A673 (cell line): ENCODE data around the gene TSEN2. TPM values are rescaled to one million over a fixed set of nuclear protein-coding genes. Genes with fewer than 3 reads are reported as not detected.

Experiments
- BruUV-seq: library from RNA; stranded (reverse); fragments of 400-500 nt; replicated peaks from 2 replicates; lab custom pipeline; 2021; lab: Mats Ljungman, UMichigan
- CTCF ChIA-PET: fragments of 300-600 bp; sonication (Branson Sonifier 250); formaldehyde crosslinking; loops from one replicate; lab custom pipeline; 2022; ENCODE audit warnings: antibody characterized with exemption; lab: Charles Lee
- POLR2A ChIA-PET: fragments of 300-600 bp; sonication (Branson Sonifier 250); formaldehyde crosslinking; loops from one replicate; lab custom pipeline; 2022; ENCODE audit warnings: antibody characterized with exemption; ENCODE audit not compliant: low non-redundant PET; lab: Charles Lee
- DNase-seq: peaks from one replicate; pipeline ENCODE4 v3.0.0-alpha.2; 2015; ENCODE audit warnings: low spot score
- H3K27ac ChIP-seq: fragments of 200-600 bp; sonication (generic); 2 replicates; pipeline ENCODE4 v1.5.1; 2016; ENCODE audit warnings: mixed run types, low read depth, mild to moderate bottlenecking, mixed read lengths, antibody characterized with exemption, low read length; ENCODE audit not compliant: poor library complexity, severe bottlenecking
- H3K27me3 ChIP-seq: fragments of 200-600 bp; sonication (generic); replicated peaks from 2 replicates; pipeline ENCODE4 v1.6.1; 2017; ENCODE audit warnings: mixed run types, low read depth, mild to moderate bottlenecking, mixed read lengths, antibody characterized with exemption, low read length; ENCODE audit not compliant: insufficient read depth, poor library complexity
- H3K36me3 ChIP-seq: fragments of 200-600 bp; sonication (generic); 2 replicates; pipeline ENCODE4 v1.6.1; 2016; ENCODE audit warnings: mixed run types, mild to moderate bottlenecking, mixed read lengths, antibody characterized with exemption, low read length; ENCODE audit not compliant: insufficient read depth, poor library complexity, severe bottlenecking
- H3K4me1 ChIP-seq: fragments of 200-600 bp; sonication (generic); 2 replicates; pipeline ENCODE4 v1.6.1; 2017; ENCODE audit warnings: mixed run types, mild to moderate bottlenecking, mixed read lengths, antibody characterized with exemption, low read length; ENCODE audit not compliant: insufficient read depth, poor library complexity, severe bottlenecking
- H3K4me3 ChIP-seq: fragments of 200-600 bp; sonication (generic); 2 replicates; pipeline ENCODE4 v1.5.1; 2016; ENCODE audit warnings: low read depth, mixed run types, mild to moderate bottlenecking, mixed read lengths, low read length; ENCODE audit not compliant: poor library complexity, severe bottlenecking
- H3K9me3 ChIP-seq: fragments of 200-600 bp; sonication (generic); 2 replicates; pipeline ENCODE4 v1.6.1; 2016; ENCODE audit warnings: mixed run types, low read depth, mild to moderate bottlenecking, mixed read lengths, antibody characterized with exemption, low read length; ENCODE audit not compliant: poor library complexity, severe bottlenecking
- EZH2 ChIP-seq: fragments of 200-600 bp; sonication (generic); IDR thresholded peaks from 2 replicates; pipeline ENCODE4 v1.6.1; 2017; ENCODE audit warnings: borderline replicate concordance, low read depth, mild to moderate bottlenecking, mixed read lengths, antibody characterized with exemption, low read length; ENCODE audit not compliant: poor library complexity, severe bottlenecking
- intact Hi-C: fragments of 100-400 bp; cut with micrococcal nuclease; formaldehyde crosslinking; loops from one replicate; pipeline ENCODE4 v1.10.0; 2022; ENCODE audit not compliant: unreplicated experiment
- total RNA-seq: library from RNA; stranded (reverse); gene quantifications from 2 replicates; pipeline ENCODE4 v1.2.3, GENCODE V29; 2021
- TF ChIP-seq, protein P1 (sequence below): fragments of 300-800, 200-600 bp; sonication (generic); conservative IDR thresholded peaks from 2 replicates; pipeline ENCODE4 v1.5.1; 2017; ENCODE audit warnings: low read depth, mild to moderate bottlenecking, antibody characterized with exemption, low read length, moderate library complexity, mixed read lengths

Gene TSEN2
- total RNA-seq, 1 experiment from 2014 or later: 34.5 TPM

DNA sequence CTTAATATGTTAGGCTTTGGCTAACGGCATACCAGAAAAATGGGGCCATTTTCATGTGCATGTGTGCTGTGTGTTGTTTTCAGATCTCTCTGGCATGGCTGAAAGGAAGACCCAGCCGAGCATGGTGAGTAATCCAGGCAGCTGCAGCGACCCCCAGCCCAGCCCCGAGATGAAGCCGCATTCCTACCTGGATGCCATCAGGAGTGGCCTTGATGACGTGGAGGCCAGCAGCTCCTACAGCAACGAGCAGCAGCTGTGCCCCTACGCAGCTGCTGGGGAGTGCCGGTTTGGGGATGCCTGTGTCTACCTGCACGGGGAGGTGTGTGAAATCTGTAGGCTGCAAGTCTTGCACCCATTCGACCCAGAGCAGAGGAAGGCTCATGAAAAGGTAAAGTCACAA, 87.7 kb downstream of the TSEN2 start:
- Histone ChIP-seq H3K4me1 (no peaks in the 10 kb centered on the region), H3K36me3 (peaks cover 59% of the 10 kb centered on the region), H3K27me3 (no peaks in the 10 kb centered on the region), H3K27ac (no peak overlapping the region), H3K9me3 (no peaks in the 10 kb centered on the region), H3K4me3 (no peak overlapping the region)
- TF ChIP-seq, protein P1, sequence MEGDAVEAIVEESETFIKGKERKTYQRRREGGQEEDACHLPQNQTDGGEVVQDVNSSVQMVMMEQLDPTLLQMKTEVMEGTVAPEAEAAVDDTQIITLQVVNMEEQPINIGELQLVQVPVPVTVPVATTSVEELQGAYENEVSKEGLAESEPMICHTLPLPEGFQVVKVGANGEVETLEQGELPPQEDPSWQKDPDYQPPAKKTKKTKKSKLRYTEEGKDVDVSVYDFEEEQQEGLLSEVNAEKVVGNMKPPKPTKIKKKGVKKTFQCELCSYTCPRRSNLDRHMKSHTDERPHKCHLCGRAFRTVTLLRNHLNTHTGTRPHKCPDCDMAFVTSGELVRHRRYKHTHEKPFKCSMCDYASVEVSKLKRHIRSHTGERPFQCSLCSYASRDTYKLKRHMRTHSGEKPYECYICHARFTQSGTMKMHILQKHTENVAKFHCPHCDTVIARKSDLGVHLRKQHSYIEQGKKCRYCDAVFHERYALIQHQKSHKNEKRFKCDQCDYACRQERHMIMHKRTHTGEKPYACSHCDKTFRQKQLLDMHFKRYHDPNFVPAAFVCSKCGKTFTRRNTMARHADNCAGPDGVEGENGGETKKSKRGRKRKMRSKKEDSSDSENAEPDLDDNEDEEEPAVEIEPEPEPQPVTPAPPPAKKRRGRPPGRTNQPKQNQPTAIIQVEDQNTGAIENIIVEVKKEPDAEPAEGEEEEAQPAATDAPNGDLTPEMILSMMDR: no peak
- ChIA-PET POLR2A (no interaction called here), CTCF (no interaction called here)
- no peak for DNase-seq
- BruUV-seq: no TSS peak
- intact Hi-C loops: no loop called here

DNA sequence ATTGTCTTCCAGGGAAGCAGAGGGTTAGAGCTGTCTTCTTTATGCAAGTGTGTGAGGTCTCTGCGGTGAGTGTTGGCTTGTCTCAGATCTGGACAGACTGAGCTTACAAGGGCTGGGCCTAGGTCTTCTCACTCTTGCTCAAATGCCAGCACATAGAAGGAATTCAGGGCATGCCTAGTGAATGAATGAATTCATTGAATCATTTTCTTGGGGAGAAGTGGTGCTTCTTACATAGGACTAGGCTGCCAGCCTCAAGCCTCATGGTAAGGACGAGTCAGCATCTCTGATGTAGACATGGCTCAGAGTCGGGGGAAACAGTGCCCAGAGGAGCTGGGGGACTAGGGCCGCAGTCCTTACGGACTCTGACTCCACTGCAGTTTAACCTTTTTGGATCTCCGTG, 89.9 kb downstream of the TSEN2 start:
- TF ChIP-seq EZH2: no peak
- TF ChIP-seq, protein P1: no peak
- Histone ChIP-seq H3K27me3 (no peaks in the 10 kb centered on the region), H3K9me3 (no peaks in the 10 kb centered on the region), H3K4me3 (no peak overlapping the region), H3K27ac (no peak overlapping the region), H3K36me3 (peaks cover 72% of the 10 kb centered on the region), H3K4me1 (no peaks in the 10 kb centered on the region)
- POLR2A ChIA-PET: no interaction called here
- no TSS peak for BruUV-seq
- intact Hi-C loops: no loop called here
- CTCF ChIA-PET: no interaction called here
- no peak for DNase-seq

DNA sequence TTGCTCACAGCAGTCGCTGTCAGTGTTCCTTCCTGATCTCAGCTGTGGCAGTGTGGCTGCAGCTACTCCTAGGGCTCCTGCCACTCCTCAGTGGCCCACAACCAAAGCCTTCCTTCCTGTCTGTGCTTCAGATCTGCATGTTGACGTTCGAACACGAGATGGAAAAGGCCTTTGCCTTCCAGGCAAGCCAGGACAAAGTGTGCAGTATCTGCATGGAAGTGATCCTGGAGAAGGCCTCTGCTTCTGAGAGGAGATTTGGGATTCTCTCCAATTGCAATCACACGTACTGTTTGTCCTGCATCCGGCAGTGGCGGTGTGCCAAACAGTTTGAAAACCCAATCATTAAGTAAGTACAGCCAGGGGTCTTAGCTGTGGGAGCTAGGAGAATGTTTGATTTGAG, 90.4 kb downstream of the TSEN2 start:
- H3K4me3 ChIP-seq: no peak overlapping the region
- intact Hi-C loops: no loop called here
- peaks cover 71% of the 10 kb centered on the region for H3K36me3 ChIP-seq
- no TSS peak for BruUV-seq
- TF ChIP-seq, protein P1: no peak
- TF ChIP-seq EZH2: no peak
- CTCF ChIA-PET: interaction anchor here (0.6 kb wide), 1 partner anchor 18 kb away, joined by 5 read pairs; no protein-coding TSS in a partner anchor
- POLR2A ChIA-PET: no interaction called here
- no peak for DNase-seq
- no peak overlapping the region for H3K27ac ChIP-seq
- H3K9me3 ChIP-seq: no peaks in the 10 kb centered on the region
- no peaks in the 10 kb centered on the region for H3K27me3 ChIP-seq
- no peaks in the 10 kb centered on the region for H3K4me1 ChIP-seq
